HG02623 (cell line): ENCODE data around the gene FAM204A.

Source experiments
- ATAC-seq: cut with Tn5 transposase; IDR thresholded peaks from one replicate; pipeline ENCODE4 v1.9.1; 2021; ENCODE audit warnings: moderate library complexity; ENCODE audit not compliant: unreplicated experiment

FAM204A gene

DNA sequence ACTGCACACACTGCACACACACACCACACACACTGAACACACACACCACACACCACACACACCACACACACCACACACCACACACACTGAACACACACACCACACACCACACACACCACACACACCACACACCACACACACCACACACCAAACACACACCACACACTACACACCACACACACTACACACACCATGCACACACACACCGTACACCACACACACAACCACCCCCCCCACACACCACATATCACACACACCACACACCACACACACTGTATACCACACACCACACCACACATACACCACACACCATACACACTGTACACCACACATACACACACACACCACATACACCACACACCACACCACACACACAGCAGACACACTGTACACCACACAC lies 59.5 kb downstream of the FAM204A start:
- ATAC-seq, result no peak

DNA sequence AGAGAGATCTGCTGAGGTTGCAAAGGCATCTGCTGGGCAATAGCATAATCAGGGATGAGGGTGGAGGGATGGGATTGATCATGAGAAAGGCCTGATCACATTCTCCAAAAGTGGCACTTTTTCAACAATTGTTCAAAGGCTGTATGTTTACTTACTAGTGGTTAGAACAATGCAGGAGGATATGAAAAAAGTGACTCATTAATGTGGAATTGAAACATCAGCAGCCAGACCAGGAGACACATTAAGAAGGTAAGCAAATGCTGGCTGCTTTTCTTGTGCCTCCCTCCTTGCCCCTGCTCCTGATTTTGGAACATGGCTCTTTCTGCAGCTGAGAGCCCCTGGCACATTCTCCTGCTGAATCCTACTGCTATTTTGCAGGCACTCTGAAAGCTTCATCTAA lies 63.5 kb downstream of the FAM204A start:
- ATAC-seq, result no peak

DNA sequence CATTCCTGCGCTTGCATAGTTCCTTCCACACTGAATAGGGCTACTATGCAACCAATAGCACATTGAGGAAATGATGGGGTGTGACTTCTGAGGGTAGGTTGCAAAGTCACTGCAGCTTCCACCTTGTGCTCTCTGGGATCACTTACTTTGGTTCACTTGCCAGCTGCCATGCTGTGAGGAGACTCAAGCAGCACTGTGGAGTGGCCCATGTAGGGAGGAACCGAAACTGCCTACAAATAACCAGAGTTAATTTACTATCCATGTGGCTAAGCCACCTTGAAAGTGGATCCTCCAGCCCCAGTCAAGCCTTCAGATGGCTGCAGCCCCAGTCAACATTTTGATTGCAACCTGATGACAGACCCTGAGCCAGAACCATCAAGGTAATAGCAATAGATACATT lies 64.3 kb downstream of the FAM204A start:
- no peak for ATAC-seq

DNA sequence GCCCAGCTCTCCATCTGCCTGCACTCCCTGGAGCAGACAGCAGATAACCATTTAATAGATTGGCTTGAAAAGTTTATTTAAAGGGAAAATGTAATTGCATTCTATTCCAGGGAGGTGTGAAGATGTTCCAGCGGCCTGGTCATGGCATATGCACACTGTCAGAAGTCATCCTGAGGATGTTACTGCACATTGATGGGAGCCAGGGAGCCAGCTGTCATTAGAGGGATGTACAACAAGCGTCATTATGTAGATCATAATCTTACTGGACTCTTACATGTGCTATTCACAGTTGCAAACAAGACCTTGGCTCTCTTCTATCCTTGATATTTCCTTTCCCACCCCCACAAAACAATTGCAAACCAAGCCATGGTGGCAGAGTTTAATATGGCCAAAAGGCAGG lies 65.4 kb downstream of the FAM204A start:
- ATAC-seq, result no peak

DNA sequence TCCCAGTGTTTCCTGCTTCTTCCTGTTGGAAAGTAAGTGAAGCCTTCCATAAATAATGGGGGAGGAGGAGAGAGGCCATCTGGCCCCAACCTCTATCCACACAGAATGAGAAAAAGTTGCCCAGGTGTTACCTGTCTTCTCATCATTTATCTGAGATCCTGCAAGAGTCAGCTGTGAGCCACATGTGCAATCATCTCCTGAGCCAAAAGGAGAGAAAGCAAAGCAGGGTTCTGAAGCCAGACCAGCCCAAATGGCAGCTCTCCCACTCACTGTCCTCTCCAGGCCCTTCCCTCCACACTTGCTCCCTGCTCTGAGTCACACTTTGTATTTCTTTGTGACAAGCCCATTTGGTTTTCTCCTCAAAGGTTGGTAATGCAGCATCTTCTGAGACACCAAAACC lies 65.9 kb downstream of the FAM204A start:
- no peak for ATAC-seq

DNA sequence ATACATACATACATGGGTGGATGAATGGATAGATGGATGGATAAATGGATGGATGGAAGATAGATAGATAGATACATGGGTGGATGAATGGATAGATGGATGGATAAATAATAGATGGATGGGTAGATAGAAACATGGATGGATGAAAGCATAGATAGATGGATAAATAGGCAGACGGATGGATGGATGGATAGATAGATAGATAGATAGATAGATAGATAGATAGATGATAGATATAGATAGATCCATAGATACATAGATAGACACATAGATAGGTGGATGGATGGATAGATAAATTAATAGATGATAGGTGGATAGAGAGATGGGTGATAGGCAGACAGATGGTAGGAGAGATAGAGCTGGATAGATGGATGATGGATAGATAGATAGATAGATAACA lies 68.5 kb downstream of the FAM204A start:
- no peak for ATAC-seq

DNA sequence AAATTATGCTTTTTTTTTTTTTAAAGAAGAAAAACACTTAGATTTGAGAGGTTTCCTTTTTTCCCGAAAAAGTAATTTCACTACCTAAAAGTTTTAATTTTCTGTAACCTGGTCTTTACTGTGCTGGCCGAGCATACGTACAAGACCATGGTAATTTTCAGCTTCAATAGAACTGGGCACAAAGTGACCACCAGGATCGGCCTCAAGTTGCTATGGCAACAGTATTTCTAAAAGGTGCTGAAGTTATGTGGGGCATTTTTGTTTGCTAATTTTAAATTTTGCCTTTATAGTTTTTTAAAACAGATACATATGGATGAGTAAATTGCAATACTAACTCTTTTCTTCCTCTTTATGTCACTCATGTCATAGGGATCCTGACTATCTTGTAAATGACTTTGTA lies 69.4 kb downstream of the FAM204A start:
- no peak for ATAC-seq

DNA sequence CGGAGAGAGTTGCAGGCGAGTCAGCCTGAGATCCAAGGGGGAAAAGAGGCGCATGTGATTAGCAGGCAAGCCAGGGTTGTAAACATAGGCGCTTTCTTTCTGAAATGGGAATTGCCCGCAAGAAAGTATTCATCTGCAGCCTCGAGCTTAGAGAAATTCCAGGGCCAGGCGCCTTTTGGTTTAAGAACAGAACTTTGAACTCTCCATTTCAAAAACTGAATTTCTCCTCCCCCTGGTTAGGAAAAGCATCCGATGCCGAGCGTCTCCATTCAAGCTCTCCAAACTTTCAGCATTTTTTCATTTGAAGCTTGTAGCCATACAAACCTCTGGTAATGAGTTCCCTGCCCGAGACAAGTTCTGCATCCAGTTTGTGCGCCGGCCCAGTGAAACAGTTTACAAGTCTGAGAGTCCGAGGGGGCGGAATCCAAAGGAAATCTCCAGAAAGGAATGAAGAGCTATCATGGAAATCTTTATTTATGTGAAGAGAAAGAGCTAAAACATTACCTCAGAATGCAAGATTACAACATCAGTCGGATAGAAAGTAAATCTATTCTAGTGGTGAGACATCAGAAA lies 69.9 kb downstream of the FAM204A start:
- ATAC-seq, result no peak

DNA sequence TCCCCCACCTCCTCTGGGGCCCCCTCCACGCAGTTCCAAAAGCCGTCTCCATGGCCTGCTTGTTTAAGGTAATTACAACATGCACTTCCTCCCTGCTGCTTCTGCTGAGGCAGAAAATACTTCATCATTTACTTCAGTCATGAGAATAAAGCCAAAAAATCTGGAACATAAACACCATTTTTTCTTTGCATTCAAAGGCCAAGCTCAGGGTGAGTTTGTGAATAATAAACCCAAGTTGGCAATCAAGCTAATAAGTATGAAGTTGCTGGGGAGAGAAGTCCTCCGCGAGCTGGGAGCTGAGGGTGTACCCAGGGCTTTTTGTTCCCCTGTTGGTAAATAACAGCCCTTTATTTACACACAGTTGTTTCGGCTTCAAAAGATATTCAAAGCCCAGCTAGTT lies 70.5 kb downstream of the FAM204A start:
- no peak for ATAC-seq

DNA sequence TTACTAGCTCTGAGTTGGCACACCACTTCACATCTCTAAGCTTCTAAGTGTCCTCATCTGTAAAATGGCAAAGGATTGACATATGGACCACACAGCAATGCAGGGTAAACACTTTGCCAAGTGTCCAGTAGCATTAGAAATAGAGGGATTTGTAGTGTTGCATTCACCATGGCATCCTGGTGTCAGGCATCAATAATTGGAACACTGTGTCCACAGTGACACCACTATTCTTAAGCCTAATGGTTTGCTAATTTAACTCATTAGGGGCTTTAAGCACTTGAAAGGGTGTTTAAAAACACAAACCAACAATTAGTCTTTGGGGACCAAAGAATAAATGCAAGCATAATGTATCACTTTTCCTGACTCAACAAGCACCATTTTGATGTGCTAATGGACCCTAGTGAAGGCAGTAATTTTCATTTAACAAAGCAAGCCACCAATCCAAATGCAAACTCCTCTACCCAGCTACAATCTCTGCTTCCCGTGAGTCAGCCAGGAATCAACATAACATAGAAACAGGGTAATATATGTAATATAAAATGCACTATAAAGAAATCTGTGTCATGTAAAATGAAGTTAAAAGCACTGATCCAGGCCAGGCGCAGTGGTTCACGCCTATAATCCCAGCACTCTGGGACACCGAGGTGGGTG lies 75.9 kb downstream of the FAM204A start:
- ATAC-seq, result no peak

DNA sequence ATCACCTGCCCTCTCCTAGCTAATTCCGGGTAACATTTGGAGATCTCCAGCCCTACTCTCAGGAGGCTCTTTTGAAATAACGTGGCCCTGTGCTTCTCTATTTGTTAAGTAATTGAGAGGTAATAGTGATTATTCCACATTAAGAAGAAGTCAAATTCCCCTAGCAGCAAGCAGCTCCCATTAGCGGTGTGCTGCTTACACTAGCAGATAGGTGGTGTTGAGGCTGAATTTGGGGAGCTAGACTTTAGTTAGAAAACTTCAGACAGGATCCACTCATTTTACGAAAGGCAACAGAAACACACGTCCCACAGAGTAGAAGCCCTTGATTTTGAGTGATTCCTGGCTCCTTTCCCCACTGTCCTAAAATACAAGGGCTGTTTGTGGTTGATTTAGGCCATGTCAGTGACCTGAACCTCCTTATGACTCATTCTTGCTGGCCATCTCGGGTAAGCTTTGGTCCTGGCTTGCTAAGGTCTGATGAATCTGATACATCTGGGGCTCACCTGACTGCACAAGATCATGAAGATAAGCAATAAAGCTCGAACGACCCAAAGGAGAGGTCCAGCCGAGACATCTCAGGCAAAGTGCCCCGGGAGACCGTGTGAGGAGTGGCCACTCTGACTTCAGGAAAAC lies 77.2 kb downstream of the FAM204A start:
- ATAC-seq, result no peak

DNA sequence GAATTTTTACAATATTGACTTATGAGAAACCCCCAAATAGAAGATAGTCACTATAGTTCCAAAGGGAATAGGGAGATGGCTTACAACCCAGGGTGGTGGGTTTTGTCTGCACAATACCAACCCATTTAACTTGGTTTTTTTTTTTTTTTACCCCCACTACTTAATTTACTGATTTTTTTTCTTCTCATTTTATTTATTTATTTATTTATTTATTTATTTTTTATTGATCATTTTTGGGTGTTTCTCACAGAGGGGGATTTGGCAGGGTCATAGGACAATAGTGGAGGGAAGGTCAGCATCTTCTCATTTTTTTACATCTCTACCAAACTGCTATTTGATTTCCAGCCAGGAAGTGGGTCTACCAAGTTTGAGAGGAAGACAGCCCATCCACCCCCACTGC lies 77.9 kb downstream of the FAM204A start:
- no peak for ATAC-seq

DNA sequence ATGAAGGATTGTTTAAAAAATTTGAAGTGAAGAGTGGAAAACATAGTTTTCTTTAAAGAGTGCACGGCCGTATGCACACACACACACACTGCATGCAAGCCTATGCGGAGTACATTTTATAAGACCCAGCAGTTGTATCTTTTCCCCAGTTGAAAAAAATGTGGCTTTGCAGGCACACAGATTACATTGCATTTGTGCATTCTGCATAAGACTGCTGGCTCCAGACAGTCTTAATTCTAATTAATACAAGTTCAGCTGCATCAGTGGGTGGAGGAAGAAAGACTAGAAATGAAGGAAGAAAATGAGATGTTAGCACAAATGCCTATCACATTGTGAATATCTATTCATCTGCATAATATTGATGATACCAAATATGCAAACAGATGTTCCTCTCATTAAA lies 79.6 kb downstream of the FAM204A start:
- ATAC-seq, result no peak

DNA sequence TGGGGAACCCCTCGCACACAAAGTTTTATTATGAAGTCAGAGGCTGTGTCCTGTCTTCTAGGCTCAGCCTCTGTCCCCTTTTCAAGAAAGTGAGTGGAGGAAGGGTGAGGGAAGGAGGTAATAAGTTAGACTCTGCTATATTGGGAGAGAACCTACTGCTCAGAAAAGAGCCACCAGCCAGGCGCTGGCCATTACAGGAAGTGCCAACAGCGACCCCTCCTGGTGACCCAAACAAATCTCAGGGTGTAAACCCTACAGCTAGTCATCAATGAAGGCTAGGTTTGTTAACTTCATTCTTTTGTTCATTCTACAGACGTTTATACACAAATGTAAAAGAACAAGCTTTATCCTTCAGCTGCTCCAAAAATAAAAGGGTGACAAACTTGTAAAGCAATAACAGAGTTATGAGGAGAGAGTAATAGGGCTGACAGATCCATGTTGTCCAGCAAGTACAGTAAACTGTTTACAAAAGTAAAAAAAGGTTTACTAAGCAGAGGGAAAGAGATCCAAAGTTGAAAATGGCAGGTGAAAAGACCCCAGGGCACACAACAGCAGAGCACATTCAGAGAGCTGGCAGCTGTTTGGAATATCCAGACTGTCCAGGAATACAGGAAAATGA lies 82.7 kb downstream of the FAM204A start:
- ATAC-seq, result peak; percentile 55

DNA sequence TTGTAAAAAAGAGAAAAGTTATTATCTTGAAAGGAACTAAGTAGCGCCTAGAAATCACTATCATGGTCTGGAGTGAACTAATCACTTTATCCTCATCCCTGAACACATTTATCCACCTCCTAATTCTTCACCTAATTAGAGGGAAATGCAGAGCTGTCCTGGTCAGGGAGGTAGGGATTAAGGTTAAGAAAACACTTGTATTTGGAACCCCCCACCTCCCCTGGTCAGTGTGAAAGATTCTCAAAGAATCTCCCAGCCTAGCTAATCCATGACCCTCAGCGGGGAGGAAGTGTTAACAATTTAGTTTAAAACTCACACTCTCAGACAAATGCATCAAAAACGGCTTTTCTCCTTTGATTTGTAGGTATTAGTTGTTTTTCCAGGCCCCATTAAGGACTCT lies 83.8 kb downstream of the FAM204A start:
- ATAC-seq, result no peak

DNA sequence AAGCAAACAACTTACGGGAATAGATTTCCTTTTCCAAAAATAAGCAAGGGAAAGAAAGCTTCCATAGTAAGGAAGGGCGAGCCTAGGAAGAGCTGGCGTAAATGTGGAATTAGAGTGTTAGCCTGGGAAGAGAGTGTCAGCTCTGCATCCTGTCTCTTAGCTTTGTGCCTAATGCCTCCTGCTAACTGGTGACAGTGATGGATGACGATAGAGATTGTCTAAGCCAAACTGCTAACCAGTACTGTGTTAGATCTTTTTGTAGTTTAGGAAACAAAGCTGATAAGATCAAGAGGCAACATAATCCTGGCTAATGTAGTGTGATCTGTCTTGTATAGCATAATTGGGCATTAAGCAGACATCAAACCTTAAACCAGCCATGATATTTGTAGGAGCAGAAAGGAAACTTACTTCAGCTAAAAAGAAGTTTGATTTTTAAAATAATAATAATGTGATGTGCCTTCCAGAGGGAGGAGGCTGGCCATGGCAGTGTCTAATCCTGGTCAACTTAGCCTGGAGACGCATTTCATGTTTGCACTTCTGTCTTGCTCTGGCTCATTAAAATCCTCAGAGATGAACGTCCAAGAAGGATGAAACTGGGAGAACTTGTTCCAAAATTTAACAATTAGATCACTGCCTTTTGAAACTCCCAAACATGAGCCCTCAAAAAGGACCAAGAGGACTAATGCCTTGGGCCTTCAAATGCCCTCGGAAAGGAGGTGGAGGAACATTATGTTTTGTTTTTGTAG lies 85.1 kb downstream of the FAM204A start:
- ATAC-seq, result no peak

DNA sequence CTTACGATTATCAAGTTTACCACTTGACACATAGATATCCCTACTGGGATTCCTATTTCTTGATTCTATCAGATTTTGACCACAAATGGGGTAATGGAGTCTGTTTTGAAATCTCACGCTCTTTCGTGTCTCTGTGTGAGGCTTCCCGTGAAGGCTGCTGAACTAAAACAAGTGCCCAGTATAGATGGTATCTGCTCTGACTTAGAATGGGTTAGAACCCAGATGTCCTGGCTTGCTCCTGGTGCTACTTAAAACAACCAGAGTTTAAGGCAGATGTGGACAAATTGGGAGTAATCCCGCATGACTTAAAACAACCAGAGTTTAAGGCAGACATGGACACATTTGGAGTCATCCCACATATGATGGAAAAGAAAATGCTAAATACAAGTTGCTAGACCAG lies 85.9 kb downstream of the FAM204A start:
- ATAC-seq, result no peak

DNA sequence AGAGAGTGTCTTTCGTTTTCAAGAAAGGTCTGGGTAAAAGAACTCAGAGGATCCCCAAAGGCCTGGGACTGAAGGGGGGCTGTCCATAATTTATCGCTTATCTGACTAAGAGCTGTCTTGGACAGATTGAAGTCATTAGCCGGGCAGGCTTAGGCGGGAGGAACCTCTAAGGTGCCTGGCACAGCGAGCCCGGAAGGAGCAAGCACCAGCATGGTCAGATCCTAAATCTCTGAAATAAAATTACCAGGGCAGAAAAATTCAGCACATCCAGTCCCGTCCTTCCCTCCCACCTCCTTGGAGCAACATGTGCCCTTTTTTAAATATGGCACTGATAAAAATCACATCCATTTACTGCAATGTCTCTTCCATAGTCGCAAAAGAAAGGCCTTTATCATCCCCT lies 86.8 kb downstream of the FAM204A start:
- ATAC-seq, result no peak

DNA sequence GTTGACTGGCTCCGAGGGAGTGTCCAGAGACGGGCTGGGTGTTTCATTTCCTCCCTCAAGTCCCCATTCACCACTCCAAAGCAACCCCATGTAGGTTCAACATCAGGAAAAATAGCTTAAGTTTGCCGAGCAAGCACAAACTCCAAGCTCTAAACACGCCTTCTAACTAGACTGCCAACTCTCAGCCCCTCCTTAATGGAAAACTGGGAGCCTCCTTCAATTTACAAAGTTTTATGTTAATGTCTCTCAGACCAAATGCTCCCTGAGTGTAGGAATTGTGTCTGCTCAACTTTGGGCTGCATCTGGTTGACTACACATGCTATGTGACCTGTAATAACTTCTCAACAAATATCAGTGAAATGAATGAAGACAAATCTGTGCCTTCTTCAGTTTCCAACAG lies 87.5 kb downstream of the FAM204A start:
- no peak for ATAC-seq

DNA sequence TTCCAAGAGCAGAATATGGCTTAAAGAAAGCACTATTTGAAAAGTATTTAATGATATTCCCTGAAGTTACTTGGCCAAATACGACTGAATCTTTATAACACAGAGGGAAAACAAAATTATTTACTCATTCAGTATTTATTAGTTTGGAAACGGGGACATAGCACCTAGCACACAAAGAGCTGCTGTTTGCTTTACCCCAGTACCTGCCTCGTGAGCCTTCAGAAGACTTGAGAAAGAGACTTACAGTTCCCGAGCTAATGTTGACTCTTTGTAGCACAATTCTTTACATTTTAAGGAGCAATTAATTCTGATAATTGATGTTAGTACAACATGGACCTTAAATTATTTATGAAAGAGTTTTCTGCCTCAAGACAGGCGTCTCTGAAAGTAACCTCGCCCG lies 88.7 kb downstream of the FAM204A start:
- ATAC-seq, result no peak

DNA sequence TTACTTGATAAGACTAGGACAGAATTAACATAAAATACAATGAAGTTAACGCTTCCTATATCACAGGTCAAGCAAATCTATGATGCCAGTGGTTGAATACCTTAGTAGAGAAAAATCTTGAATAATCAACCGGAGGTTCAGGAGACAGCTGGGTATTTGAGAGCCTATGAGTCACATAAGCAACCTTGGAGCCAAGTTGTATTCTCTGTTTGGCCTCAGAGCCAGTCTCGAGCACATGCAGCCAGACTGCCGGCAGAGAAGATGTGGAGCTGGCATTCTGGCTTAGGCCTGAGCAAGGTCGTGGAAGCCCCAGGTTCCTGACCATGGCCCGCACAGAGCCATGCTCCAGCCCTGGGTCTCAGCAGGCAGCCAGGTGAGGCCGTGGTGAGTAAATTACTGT lies 90.3 kb downstream of the FAM204A start:
- ATAC-seq, result no peak

DNA sequence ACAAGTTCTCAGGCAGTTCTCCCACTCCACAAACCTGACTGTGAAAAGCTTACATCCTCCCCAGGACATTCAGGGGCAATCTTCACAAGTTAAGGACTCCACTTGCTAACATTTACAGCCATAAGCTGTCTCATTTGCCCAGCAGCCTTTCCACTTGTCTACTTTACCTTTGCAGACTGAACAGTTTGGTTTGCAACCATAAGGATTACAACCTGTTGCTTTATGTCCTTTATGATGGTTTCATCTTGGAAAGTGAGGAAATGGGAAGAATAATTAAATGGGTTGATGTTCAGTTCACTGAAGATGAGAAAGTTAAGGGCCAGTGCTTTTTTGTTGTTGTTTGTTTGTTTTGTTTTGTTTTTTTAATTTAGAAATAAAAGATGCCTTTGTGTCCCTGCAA lies 92.4 kb downstream of the FAM204A start:
- ATAC-seq, result no peak
